ENCODE data around the gene BMP6. TPM values are rescaled to one million over a fixed set of nuclear protein-coding genes. Genes with fewer than 3 reads are reported as not detected.

BMP6 gene
- total and polyA plus RNA-seq, 2 of the 8 experiments (the other 6 are each of a cell fraction or from before 2014, with no cell fraction given), result 2.0 to 2.1 TPM

DNA sequence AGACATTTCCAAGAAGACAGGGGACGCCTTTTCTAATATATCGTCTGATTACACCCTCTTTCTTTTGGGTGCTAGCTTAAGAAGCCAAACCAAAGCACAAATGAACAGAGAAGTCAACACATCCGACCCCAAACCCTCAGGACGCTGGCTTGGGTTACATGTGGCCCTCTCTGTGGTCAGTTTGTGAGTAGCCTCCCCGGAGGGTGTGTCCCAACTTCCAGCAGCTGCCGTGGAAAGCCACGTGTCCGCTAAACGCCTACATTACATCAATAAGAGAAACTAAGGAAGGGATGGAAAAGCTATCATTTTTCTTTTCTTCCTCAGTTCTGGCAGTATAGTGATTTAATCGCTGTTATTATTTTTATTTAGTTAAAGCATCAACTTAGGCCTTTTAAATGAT is 487 bp upstream of the BMP6 start (continued):
- TF ChIP-seq RAD21 (IDR thresholded peaks at IDR 0.05 in 1 of 2, conservative IDR thresholded peaks at IDR 0.05 in 1 of 2; ENCODE audit: low read depth in 2 of 2, low read length in 2 of 2) (no peak), RFX5 (IDR thresholded peaks at IDR 0.05; ENCODE audit: borderline replicate concordance, low read depth, low read length) (no peak), HDAC2 (IDR thresholded peaks at IDR 0.05; ENCODE audit: borderline replicate concordance in 1 of 2, low read depth in 2 of 2, low read length in 2 of 2) (no peak)

All from H1 (cell line).